WTC11 (cell line): Measurements from ENCODE around the gene RSPH10B2. TPM values are rescaled to one million over a fixed set of nuclear protein-coding genes. Genes with fewer than 3 reads are reported as not detected.
"Not testable (repeated sequence)": the region's sequence is repeated elsewhere in the genome, so short reads cannot be mapped to it uniquely, and the experiment has no call there.

Experiments
- ATAC-seq: fragments of 200-7000 bp; cut with Tn5 transposase; 2 replicates; pipeline ENCODE4 v1.10.0; 2021; ENCODE audit warnings: mild to moderate bottlenecking, moderate library complexity
- CTCF ChIA-PET: fragments of 300-600 bp; sonication (Branson Sonifier 250); formaldehyde crosslinking; loops from one replicate; lab custom pipeline; 2021; ENCODE audit warnings: antibody characterized with exemption; lab: Charles Lee
- POLR2A ChIA-PET: fragments of 350-600 bp; sonication (Branson Sonifier 250); formaldehyde crosslinking; loops from one replicate; lab custom pipeline; 2021; ENCODE audit warnings: antibody characterized with exemption; lab: Charles Lee
- DNase-seq: peaks from one replicate; pipeline ENCODE4 v3.0.0; 2021; ENCODE audit warnings: low spot score
- H3K27ac Mint-ChIP-seq: 2 replicates; pipeline ENCODE4 v1.8.0; 2021; ENCODE audit warnings: mixed read lengths
- H3K27me3 Mint-ChIP-seq: 2 replicates; pipeline ENCODE4 v1.8.0; 2021; ENCODE audit warnings: low read depth, mild to moderate bottlenecking, moderate library complexity, mixed read lengths
- H3K36me3 Mint-ChIP-seq: 2 replicates; pipeline ENCODE4 v1.8.0; 2021; ENCODE audit warnings: mixed read lengths
- H3K4me1 Mint-ChIP-seq: 2 replicates; pipeline ENCODE4 v1.8.0; 2022; ENCODE audit warnings: mixed read lengths
- H3K4me3 Mint-ChIP-seq: 2 replicates; pipeline ENCODE4 v1.8.0; 2021; ENCODE audit warnings: mild to moderate bottlenecking, moderate library complexity, mixed read lengths
- H3K9me3 Mint-ChIP-seq: 2 replicates; pipeline ENCODE4 v1.8.0; 2021; ENCODE audit warnings: mixed read lengths
- ATF1 ChIP-seq: sonication (generic); formaldehyde crosslinking; IDR thresholded peaks from 2 replicates; pipeline ENCODE4 v1.8.1; 2023; ENCODE audit warnings: mild to moderate bottlenecking, moderate library complexity, missing genetic modification reagents
- CBFB ChIP-seq: sonication (generic); formaldehyde crosslinking; IDR thresholded peaks from 2 replicates; pipeline ENCODE4 v1.8.1; 2022; ENCODE audit warnings: mild to moderate bottlenecking, low read depth, missing genetic modification reagents
- ETV6 ChIP-seq: sonication (generic); formaldehyde crosslinking; IDR thresholded peaks from 2 replicates; pipeline ENCODE4 v1.8.1; 2022; ENCODE audit warnings: mild to moderate bottlenecking, missing genetic modification reagents
- GTF2I ChIP-seq: fragments of 250-450 bp; sonication (Bioruptor Pico); conservative IDR thresholded peaks from 2 replicates; pipeline ENCODE4 v1.4.0; 2021; ENCODE audit warnings: mild to moderate bottlenecking
- HMGA2 ChIP-seq: fragments of 250-450 bp; sonication (Bioruptor Pico); IDR thresholded peaks from 2 replicates; pipeline ENCODE4 v1.4.0; 2021; ENCODE audit warnings: mild to moderate bottlenecking, moderate library complexity
- JAZF1 ChIP-seq: fragments of 250-450 bp; sonication (Bioruptor Pico); IDR thresholded peaks from 2 replicates; pipeline ENCODE4 v1.9.0; 2021; ENCODE audit warnings: moderate library complexity, mild to moderate bottlenecking, inconsistent platforms
- JUN ChIP-seq: sonication (generic); formaldehyde crosslinking; IDR thresholded peaks from 2 replicates; pipeline ENCODE4 v1.8.0; 2023; ENCODE audit warnings: mild to moderate bottlenecking, missing genetic modification reagents
- OVOL2 ChIP-seq: fragments of 250-450 bp; sonication (Bioruptor Pico); IDR thresholded peaks from 2 replicates; pipeline ENCODE4 v1.9.0; 2021; ENCODE audit warnings: mild to moderate bottlenecking, borderline replicate concordance
- TEAD1 ChIP-seq: sonication (generic); formaldehyde crosslinking; IDR thresholded peaks from 2 replicates; pipeline ENCODE4 v1.8.0; 2022; ENCODE audit warnings: mild to moderate bottlenecking, missing genetic modification reagents
- ZNF138 ChIP-seq: sonication (generic); formaldehyde crosslinking; conservative IDR thresholded peaks from 2 replicates; pipeline ENCODE4 v1.8.1; 2022; ENCODE audit warnings: mild to moderate bottlenecking, moderate library complexity, missing genetic modification reagents
- ZNF263 ChIP-seq: sonication (generic); formaldehyde crosslinking; IDR thresholded peaks from 2 replicates; pipeline ENCODE4 v1.8.1; 2022; ENCODE audit warnings: low read depth, mild to moderate bottlenecking, moderate library complexity, missing genetic modification reagents
- total RNA-seq: library from RNA; stranded (reverse); gene quantifications from 3 replicates; pipeline ENCODE4 v1.2.3, GENCODE V29; 2021
- TF ChIP-seq, protein P1 (sequence below): sonication (generic); formaldehyde crosslinking; IDR thresholded peaks from 2 replicates; pipeline ENCODE4 v1.8.1; 2023; ENCODE audit warnings: mild to moderate bottlenecking, missing genetic modification reagents
- TF ChIP-seq, protein P2 (sequence below): fragments of 250-450 bp; sonication (Bioruptor Pico); IDR thresholded peaks from 2 replicates; pipeline ENCODE4 v2.1.2; 2022; ENCODE audit warnings: mild to moderate bottlenecking, moderate library complexity
- TF ChIP-seq, protein P3 (sequence below): sonication (generic); formaldehyde crosslinking; IDR thresholded peaks from 2 replicates; pipeline ENCODE4 v1.8.1; 2023; ENCODE audit warnings: mild to moderate bottlenecking, missing genetic modification reagents, moderate library complexity
- TF ChIP-seq, protein P4 (sequence below): fragments of 250-450 bp; sonication (Bioruptor Pico); IDR thresholded peaks from 2 replicates; pipeline ENCODE4 v1.8.0; 2021; ENCODE audit warnings: mild to moderate bottlenecking
- TF ChIP-seq, protein P5 (sequence below): fragments of 250-450 bp; sonication (Bioruptor Pico); IDR thresholded peaks from 2 replicates; pipeline ENCODE4 v1.9.0; 2021; ENCODE audit warnings: moderate library complexity, mild to moderate bottlenecking, inconsistent platforms, borderline replicate concordance
- TF ChIP-seq, protein P6 (sequence below): fragments of 250-450 bp; sonication (Bioruptor Pico); IDR thresholded peaks from 2 replicates; pipeline ENCODE4 v1.9.0; 2021; ENCODE audit warnings: mild to moderate bottlenecking
- TF ChIP-seq, protein P7 (sequence below): sonication (generic); formaldehyde crosslinking; IDR thresholded peaks from 2 replicates; pipeline ENCODE4 v1.8.0; 2022; ENCODE audit warnings: mild to moderate bottlenecking, missing genetic modification reagents
- TF ChIP-seq, protein P8 (sequence below): sonication (generic); formaldehyde crosslinking; IDR thresholded peaks from 2 replicates; pipeline ENCODE4 v1.8.1; 2022; ENCODE audit warnings: low read depth, missing genetic modification reagents, borderline replicate concordance
- TF ChIP-seq, protein P9 (sequence below): sonication (generic); formaldehyde crosslinking; conservative IDR thresholded peaks from 2 replicates; pipeline ENCODE4 v1.8.1; 2022; ENCODE audit warnings: mild to moderate bottlenecking, missing genetic modification reagents

Gene RSPH10B2
- total RNA-seq, 1 experiment from 2014 or later: 0.44 TPM

DNA sequence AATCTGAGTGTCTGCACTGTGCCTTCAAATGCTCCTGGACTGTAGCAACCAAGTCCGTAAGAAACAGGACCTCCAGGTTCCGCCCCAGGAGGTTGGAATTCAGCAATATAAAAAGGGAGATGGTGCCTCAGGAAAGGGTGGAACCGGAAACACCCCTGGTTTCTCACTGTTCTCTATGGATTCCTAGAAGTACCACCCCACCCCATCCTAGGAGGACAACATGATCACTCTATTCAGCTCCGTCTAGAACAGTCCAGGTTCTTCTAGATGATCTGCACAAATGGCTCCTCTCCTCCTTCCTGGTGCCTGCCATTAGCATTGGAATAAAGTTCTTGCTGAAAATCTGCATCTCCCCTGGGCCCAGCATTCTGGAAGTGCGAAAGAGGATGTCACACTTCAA is 39.5 kb upstream of the RSPH10B2 start (continued):
- TF ChIP-seq, protein P1, sequence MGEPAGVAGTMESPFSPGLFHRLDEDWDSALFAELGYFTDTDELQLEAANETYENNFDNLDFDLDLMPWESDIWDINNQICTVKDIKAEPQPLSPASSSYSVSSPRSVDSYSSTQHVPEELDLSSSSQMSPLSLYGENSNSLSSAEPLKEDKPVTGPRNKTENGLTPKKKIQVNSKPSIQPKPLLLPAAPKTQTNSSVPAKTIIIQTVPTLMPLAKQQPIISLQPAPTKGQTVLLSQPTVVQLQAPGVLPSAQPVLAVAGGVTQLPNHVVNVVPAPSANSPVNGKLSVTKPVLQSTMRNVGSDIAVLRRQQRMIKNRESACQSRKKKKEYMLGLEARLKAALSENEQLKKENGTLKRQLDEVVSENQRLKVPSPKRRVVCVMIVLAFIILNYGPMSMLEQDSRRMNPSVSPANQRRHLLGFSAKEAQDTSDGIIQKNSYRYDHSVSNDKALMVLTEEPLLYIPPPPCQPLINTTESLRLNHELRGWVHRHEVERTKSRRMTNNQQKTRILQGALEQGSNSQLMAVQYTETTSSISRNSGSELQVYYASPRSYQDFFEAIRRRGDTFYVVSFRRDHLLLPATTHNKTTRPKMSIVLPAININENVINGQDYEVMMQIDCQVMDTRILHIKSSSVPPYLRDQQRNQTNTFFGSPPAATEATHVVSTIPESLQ (CRISPR knock-in tag): no peak
- TF ChIP-seq TEAD1 (CRISPR knock-in tag): no peak
- TF ChIP-seq ZNF263 (CRISPR knock-in tag): no peak
- no peak for TF ChIP-seq JUN
- TF ChIP-seq, protein P2, sequence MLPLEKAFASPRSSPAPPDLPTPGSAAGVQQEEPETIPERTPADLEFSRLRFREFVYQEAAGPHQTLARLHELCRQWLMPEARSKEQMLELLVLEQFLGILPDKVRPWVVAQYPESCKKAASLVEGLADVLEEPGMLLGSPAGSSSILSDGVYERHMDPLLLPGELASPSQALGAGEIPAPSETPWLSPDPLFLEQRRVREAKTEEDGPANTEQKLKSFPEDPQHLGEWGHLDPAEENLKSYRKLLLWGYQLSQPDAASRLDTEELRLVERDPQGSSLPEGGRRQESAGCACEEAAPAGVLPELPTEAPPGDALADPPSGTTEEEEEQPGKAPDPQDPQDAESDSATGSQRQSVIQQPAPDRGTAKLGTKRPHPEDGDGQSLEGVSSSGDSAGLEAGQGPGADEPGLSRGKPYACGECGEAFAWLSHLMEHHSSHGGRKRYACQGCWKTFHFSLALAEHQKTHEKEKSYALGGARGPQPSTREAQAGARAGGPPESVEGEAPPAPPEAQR (CRISPR knock-in tag): no peak

DNA sequence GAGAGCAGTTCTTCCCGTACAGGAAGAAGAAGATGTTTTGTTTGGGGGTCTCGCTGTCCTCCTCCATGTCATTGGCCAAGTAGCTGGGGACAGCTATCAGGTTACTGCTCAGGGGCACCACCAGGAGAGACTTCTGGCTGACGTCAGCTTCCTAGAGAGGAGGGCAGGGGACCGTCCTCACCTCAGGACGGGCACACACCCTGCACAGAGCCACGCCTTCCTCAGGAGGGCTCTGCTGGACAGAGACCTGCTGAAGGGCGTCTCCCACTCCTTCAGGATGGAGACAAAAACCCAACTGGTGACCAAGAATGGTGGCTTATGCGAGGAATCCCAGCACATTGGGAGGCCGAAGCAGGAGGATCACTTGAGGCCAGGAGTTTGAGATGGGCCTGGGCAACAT is 38.0 kb upstream of the RSPH10B2 start:
- H3K4me3 Mint-ChIP-seq, H3K27ac Mint-ChIP-seq, H3K36me3 Mint-ChIP-seq, H3K4me1 Mint-ChIP-seq, H3K27me3 Mint-ChIP-seq, H3K9me3 Mint-ChIP-seq, ATAC-seq, CTCF ChIA-PET, DNase-seq: not testable (repeated sequence)
- POLR2A ChIA-PET: interaction anchor here (0.7 kb wide), 1 partner anchor 339 kb away, joined by 5 read pairs; no protein-coding TSS in a partner anchor

DNA sequence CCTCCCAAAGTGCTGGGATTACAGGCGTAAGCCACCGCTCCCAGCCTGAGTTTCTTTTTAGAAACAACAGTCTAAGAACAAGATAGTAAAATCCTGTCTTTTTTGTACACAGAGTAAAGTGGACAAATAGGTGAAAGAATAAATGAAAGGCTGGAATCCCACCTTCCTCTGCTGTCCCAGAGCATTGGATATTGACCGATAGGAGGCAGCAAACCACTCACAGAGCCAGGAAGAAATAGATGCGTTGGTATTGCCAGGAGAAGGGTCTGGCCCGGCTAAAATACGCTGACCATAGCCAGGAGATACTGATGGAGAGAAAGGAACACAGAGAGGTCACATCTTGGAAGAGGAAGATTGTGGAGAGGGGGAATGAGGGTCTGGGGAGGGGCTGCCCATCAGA is 35.8 kb upstream of the RSPH10B2 start:
- peaks cover 8% of the 10 kb centered on the region for H3K27me3 Mint-ChIP-seq
- TF ChIP-seq, protein P3, sequence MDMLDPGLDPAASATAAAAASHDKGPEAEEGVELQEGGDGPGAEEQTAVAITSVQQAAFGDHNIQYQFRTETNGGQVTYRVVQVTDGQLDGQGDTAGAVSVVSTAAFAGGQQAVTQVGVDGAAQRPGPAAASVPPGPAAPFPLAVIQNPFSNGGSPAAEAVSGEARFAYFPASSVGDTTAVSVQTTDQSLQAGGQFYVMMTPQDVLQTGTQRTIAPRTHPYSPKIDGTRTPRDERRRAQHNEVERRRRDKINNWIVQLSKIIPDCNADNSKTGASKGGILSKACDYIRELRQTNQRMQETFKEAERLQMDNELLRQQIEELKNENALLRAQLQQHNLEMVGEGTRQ: no peak
- TF ChIP-seq JAZF1 (CRISPR knock-in tag) (no peak), ETV6 (CRISPR knock-in tag) (no peak), OVOL2 (CRISPR knock-in tag) (no peak), CBFB (CRISPR knock-in tag) (no peak), GTF2I (no peak), HMGA2 (no peak), ZNF138 (CRISPR knock-in tag) (no peak), ATF1 (CRISPR knock-in tag) (no peak)
- TF ChIP-seq, protein P4, sequence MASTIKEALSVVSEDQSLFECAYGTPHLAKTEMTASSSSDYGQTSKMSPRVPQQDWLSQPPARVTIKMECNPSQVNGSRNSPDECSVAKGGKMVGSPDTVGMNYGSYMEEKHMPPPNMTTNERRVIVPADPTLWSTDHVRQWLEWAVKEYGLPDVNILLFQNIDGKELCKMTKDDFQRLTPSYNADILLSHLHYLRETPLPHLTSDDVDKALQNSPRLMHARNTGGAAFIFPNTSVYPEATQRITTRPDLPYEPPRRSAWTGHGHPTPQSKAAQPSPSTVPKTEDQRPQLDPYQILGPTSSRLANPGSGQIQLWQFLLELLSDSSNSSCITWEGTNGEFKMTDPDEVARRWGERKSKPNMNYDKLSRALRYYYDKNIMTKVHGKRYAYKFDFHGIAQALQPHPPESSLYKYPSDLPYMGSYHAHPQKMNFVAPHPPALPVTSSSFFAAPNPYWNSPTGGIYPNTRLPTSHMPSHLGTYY (CRISPR knock-in tag): no peak
- TF ChIP-seq, protein P5, sequence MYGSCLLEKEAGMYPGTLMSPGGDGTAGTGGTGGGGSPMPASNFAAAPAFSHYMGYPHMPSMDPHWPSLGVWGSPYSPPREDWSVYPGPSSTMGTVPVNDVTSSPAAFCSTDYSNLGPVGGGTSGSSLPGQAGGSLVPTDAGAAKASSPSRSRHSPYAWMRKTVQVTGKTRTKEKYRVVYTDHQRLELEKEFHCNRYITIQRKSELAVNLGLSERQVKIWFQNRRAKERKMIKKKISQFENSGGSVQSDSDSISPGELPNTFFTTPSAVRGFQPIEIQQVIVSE (CRISPR knock-in tag): no peak
- TF ChIP-seq, protein P6, sequence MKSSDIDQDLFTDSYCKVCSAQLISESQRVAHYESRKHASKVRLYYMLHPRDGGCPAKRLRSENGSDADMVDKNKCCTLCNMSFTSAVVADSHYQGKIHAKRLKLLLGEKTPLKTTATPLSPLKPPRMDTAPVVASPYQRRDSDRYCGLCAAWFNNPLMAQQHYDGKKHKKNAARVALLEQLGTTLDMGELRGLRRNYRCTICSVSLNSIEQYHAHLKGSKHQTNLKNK: no peak
- TF ChIP-seq, protein P7, sequence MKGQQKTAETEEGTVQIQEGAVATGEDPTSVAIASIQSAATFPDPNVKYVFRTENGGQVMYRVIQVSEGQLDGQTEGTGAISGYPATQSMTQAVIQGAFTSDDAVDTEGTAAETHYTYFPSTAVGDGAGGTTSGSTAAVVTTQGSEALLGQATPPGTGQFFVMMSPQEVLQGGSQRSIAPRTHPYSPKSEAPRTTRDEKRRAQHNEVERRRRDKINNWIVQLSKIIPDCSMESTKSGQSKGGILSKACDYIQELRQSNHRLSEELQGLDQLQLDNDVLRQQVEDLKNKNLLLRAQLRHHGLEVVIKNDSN (CRISPR knock-in tag): no peak
- TF ChIP-seq, protein P8, sequence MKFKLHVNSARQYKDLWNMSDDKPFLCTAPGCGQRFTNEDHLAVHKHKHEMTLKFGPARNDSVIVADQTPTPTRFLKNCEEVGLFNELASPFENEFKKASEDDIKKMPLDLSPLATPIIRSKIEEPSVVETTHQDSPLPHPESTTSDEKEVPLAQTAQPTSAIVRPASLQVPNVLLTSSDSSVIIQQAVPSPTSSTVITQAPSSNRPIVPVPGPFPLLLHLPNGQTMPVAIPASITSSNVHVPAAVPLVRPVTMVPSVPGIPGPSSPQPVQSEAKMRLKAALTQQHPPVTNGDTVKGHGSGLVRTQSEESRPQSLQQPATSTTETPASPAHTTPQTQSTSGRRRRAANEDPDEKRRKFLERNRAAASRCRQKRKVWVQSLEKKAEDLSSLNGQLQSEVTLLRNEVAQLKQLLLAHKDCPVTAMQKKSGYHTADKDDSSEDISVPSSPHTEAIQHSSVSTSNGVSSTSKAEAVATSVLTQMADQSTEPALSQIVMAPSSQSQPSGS (CRISPR knock-in tag): no peak
- TF ChIP-seq, protein P2 (CRISPR knock-in tag): no peak
- TF ChIP-seq, protein P9, sequence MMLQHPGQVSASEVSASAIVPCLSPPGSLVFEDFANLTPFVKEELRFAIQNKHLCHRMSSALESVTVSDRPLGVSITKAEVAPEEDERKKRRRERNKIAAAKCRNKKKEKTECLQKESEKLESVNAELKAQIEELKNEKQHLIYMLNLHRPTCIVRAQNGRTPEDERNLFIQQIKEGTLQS (CRISPR knock-in tag): no peak
- no peak overlapping the region for H3K27ac Mint-ChIP-seq
- POLR2A ChIA-PET: no interaction called here
- CTCF ChIA-PET: no interaction called here
- no peaks in the 10 kb centered on the region for H3K9me3 Mint-ChIP-seq
- no peak overlapping the region for H3K4me3 Mint-ChIP-seq
- ATAC-seq (no peak), DNase-seq (no peak)
- no peaks in the 10 kb centered on the region for H3K4me1 Mint-ChIP-seq
- no peaks in the 10 kb centered on the region for H3K36me3 Mint-ChIP-seq

DNA sequence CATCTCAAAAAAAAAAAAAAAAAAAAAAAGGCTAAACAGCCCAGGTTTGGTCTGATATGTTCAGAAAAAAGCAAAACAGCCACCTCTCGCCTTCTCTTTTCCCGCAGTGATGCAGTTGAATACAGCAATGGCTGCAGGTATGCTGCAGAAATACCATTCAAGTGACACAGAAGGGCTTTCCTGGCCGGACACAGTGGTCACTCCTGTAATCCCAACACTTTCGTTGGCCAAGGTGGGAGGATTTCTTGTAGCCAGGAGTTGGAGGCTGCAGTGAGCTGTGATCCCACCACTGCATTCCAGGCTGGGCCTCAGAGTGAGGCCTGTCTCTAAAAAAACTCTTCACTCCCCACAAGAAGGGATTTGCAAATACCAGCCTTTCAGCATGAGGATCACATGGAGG is 29.6 kb upstream of the RSPH10B2 start:
- H3K9me3 Mint-ChIP-seq, H3K36me3 Mint-ChIP-seq, CTCF ChIA-PET, ATAC-seq, DNase-seq, H3K27ac Mint-ChIP-seq, H3K4me3 Mint-ChIP-seq, H3K4me1 Mint-ChIP-seq, POLR2A ChIA-PET, H3K27me3 Mint-ChIP-seq: not testable (repeated sequence)
